ENCODE data around the gene NMU.
"Not testable (repeated sequence)": the region's sequence is repeated elsewhere in the genome, so short reads cannot be mapped to it uniquely, and the experiment has no call there.

NMU gene, protein sequence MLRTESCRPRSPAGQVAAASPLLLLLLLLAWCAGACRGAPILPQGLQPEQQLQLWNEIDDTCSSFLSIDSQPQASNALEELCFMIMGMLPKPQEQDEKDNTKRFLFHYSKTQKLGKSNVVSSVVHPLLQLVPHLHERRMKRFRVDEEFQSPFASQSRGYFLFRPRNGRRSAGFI

DNA sequence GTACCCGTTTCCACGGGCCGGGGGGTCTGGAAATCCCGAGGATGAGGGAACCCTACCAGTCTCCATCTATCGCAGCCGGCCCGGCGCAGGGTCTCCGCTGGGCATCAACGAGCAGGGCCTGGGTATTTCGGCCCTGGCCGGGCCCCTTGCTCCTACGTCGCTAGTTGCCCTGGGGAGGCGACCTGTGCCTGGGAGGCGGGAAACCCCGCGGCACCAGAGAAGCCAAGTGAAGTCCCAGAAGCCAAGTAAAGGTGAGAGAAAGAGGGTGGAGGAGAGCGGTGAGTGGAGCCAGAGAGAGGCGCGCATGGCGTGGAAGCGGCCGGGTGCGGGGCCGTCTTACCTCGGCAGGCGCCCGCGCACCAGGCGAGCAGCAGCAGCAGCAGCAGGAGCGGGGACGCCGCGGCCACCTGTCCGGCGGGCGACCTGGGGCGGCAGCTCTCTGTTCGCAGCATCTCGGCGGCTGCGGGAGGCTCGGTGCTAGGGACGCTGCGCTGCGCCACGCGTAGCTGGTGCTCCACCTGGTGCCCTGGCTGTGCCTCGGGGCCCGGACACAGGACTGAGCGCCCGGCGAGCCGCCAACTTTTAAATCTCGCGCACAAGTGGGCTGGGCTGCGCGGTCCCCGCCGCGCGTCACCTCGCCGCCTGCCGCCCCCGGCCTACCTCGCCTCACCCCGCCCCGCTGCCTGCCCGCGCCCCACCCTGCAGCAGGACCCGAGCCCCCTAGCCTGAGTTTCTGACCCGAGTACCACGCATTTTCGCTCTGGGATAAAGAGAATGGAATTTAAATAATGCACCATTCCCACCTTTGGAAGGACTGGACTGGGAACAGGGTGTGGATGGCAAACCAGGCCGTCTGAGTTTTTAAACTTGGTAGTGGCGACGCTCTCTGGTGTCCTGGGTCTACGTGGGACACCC lies at the start of gene NMU:
Gene NMU (minus strand): TSS at position 558 of the 915 bp plus-strand sequence. CDS start 106 bp downstream, at position 452.
- ATAC-seq = peak; percentile 55 to 64

DNA sequence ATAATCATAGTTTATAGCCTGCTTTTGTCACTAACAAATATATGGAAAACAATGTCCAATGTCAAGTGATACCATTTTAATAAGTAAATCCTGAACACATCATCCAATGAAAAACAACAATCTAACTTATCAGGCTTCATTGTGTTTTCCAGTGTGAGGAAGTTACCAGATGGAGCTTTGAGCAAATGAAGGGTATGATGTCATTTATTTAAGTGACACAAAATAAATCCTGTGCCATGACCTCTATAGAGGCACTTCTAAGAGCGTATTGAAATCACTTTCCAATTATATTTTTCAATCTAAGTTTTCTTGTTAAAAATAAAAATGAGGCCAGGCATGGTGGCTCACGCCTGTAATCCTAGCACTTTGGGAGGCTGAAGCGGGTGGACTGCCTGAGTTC lies 48.2 kb upstream of the NMU start:
- no peak for ATAC-seq

DNA sequence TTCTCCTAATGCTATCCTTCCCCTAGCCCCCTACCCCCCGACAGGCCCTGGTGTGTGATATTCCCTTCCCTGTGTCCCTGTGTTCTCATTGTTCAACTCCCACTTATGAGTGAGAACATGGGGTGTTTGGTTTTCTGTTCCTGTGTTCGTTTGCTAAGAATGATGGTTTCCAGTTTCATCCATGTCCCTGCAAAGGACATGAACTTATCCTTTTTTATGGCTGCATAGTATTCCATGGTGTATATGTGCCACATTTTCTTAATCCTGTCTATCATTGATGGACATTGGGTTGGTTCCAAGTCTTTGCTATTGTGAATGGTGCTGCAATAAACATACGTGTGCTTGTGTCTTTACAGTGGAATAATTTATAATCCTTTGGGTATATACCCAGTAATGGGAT lies 46.7 kb upstream of the NMU start:
- ATAC-seq = not testable (repeated sequence)

DNA sequence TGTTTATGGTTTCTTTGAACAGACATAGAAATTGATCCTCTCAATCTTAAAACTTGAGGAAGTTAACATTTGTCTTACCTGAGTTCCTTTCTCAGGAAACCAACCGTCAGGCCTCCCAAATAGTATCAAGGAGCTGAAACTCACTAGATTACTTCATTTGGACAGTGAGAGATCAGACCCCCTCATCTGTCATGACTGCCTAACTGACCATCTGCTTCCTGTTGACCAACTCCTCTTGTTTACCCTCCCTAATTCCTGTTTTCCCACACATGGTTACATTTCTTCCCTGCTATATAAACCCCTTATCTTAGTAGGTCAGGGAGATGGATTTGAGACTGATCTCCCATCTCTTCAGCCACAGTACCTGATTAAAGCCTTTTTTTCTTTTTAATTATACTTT lies 46.2 kb upstream of the NMU start:
- ATAC-seq = no peak

DNA sequence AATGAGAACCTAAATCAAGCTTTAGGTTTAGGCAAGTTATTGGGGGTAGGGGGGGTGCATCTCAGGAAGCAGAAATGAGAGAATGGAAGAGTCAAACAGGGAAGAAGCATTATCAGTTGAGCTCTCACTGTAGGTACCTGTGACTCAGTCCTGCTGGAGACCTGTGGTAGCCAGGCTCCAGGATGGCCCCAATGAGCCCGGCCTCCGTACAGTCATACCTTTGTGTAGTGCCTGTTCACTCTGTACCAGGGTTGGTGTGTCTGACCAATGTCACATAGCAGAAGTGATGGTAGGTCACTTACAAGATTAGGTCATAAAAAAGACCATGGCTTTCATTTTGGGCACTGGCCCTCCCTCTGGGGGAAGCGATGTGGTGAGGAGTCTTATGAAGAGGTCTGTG lies 45.3 kb upstream of the NMU start:
- ATAC-seq = no peak

DNA sequence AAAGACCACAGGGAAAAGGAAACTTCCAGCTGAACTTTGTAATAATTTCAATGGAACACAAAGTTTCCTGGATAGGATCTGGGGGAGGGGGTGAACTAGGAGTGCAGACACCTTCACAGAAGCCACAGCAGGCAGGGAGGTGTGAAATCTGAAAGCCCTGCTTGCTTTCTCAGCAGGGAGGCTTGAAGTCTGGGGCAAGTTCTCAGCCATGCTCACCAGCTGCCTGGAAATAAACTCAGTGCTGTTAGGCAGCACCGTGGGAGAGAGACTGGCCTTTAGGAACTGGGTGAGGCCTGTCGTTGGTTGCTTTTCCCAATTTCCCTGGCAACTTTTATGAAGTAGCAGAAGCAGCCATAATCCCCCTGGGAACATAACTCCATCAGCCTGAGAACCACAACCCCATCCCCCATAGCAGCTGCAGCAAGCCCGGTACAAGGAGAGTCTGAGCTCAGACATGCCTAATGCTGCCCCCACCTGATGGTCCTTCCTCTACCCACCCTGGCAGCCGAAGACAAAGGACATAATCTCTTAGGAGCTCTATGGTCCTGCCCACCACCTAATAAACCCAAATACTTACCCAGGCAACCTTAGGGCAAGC lies 39.2 kb upstream of the NMU start:
- no peak for ATAC-seq

DNA sequence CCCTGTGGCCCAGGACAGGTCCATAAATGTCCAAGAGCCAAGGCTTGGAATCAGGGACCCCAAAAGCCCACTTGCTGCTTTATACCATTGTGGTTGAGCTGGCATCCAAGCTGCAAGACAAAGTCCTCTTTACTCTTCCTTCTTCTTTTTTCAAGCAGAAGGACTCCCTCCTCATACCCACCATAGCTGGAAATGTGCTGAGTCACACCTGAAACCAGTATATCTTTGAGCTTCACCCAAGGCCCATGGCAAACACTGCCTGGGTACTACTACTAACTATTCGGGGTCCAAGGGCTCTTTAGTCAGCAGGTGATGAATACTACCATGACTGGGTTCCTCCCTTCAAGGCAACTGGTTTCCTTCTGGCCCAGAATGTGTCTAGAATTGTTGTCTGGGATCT lies 37.3 kb upstream of the NMU start:
- no peak for ATAC-seq

DNA sequence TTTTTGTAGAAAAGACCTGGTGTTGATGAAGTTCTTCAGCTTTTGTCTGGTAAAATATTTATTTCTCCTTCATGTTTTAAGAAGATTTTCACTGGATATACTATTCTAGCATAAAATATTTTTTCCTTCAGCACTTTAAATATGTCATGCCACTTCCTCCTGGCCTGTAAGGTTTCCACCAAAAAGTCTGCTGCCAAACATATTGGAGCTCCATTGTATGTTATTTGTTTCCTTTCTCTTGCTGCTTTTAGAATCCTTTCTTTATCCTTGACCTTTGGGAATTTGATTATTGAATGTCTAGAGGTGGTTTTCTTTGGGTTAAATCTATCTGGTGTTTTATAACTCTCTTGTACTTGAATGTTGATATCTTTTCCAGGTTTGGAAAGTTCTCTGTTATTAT lies 35.6 kb upstream of the NMU start:
- ATAC-seq = no peak

DNA sequence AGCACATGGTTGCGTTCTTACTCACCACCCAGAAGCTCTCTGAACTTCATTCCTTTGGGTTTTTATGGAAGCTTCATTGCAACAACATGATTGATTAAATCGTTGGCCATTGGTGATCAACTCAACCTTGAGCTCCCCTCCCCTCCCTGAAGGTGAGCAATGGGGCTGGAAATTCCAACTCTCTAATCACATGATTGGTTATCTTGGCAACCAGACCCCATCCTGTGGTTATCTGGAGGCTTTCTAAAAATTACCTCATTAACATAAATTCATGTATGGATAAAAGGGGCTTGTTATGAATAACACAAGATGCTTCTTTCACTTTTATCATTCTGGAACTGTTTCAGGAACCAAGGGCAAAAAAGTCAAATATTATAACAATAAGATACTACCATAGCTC lies 34.6 kb upstream of the NMU start:
- ATAC-seq = no peak

DNA sequence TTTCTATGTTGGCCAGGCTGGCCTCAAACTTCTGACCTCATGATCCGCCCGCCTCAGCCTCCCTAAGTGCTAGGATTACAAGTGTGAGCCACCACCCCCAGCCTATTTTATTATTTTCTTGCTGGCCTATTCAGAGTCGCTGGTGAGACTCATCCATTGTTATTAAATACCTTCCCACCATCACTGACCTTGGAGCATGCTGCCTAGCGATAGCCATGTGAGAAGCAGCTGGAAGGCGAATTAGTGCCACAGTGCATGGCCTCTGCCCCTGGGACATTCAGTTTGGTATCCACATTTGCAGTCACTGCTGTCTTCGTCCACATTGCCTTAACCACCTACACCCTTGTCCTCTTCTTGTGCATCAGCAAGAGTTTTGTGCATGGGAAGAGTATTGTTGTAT lies 32.4 kb upstream of the NMU start:
- no peak for ATAC-seq

DNA sequence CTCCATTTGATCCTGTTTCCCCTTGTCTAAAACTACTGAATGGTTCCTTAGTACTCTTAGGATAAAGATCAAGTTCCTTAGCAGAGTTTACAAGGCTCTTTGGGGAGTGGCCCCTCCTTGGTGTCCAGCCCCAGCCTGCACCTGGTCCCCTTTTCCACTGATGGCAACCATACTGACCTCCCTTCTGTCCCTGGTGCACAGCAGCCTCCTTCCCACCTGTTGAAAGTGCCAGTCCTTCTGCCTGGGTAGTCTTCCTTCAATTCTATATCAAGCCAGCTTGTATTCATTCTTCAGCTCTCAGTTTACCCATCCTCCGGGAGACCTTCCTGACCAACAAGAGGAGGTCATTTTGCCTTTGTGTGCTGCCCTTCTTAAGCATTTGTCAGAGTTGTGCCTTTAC lies 30.4 kb upstream of the NMU start:
- no peak for ATAC-seq

DNA sequence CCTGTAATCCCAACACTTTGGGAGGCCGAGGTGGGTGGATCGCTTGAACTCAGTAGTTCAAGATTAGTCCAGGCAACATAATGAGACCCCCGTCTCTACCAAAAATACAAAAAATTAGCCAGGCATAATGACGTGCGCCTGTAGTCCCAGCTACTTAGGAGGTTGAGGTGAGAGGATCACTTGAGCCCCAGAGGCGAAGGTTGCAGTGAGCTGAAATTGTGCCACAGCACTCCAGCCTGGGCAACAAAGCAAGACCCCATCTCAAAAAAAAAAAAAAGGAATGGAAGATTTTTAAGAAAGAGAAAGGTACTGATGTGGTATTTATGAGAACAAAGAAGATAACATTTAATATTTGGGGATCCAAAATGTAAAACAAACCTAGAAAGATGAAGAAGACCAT lies 27.0 kb upstream of the NMU start:
- no peak for ATAC-seq

DNA sequence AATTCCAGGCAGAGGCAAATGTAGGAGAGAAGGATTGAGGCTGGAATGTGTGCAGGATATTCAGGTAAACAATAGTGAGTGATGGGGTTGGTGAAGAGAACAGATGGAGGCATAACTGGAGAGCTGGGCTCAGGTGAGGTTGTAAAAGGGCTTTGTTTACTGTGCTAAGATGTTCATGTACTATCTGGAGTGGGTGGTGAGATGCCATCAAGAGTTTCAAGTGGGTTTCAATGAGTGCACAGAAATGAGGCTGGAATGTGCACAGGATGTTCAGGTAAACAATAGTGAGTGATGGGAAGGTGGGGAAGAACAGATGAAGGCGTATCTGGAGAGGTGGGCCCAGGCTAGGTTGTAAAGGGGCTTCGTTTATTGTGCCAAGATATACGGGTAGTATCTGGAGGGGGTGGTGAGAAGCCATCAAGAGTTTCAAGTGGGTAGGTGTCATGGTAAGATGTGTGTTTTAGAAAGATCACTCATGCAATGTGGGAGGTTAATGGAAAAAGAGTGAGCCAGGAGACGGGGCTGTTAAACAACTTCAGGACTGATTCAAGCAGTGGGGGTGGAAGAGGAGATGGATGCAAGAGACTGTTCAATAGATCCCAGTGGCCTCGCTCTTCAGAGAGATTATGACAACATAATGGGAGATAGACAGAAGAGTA lies 25.4 kb upstream of the NMU start:
- ATAC-seq = no peak

DNA sequence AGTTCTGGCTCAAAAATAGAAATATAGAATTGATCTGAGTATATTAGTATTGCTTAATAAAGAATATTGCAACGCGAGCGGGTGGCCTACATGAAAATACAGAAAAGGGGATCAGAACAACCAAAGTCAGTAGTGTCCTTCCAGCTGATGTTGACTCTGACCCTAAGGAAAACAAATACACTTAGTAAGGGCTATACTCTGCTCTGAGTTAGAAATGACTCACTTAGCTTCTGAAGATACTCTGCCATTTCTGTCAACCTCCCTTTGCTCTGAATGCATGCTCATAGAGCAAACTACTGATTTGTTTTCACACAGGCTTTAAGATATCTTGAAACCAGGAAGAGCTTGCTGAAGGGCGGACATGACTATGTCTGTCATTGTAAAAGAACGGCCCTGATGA lies 22.6 kb upstream of the NMU start:
- no peak for ATAC-seq

DNA sequence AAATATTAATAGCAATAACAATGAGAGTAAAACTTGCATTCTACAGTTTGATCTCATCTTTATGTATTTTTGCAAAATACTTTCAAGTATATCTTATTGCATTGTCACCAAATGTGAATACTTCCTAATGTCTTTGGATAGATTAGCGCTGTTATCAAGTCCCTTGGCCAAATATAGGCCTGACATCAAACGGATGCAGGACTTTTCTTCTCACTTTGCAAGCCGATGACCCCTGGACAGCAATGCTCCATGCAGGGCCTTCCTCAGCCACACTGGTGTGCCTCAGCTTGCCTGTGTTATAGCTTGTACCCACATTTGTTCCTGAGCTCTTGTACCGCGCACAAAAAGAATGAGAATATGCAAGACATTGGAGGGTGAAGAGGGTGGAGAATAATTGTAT lies 18.0 kb upstream of the NMU start:
- ATAC-seq = no peak

DNA sequence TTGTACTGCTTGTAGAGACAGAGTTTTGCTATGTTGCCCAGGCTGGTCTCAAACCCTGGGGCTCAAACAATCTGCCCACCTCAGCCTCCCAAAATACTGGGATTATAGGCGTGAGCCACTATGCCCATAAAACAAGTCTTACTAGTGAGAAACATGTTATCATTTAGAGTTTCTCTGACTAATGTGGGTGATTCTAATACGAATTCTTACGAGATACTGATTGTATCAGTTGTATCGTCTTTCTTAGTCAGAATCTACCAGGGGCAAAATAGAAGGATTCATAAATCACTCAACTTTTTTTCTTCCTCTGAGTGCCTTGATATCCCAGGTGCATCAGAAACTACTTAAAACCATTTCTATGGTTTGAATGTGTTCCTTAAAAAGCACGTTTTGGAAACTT lies 14.4 kb upstream of the NMU start:
- no peak for ATAC-seq

DNA sequence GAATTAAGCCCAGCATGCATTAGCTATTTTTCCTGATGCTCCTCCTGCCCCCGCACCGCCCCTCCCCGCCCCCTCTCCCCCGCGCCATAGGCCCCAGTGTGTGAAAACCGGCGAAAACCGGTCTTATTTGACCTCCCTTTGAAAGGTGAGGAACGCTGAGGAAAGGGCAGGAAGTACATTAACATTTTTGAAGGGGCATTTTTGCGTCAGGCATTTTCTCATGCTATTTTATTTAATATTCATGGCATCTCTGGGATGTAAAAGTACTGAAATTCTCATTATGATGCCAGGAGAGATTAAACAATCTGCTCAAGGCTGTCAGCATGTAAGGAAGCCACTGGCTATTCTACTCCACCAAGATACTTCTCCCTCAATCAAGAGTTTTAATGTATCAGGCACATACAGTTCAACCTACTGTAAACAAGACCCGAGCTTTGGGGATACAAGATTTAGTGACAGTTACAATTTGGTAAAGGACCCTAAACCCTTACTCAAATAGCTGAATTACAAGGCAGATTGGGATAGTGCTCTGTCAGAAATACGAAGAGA lies 1.2 kb upstream of the NMU start:
- ATAC-seq = no peak

DNA sequence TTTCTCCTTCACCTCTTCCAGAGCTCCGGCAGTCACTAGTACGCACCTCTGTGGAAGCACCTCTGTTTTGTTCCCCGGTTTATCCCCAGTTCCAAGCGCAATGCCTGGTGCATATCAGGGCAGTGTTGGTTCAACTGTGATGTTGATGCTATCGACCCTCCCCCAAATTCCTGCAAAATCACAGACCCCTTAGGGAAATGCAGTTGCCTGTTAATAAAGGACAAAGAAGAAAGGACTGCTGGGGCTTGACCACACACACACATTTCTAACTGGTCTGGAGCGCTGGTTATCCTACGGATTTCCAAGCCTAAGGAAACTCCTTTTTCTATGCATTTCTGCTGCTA lies 530 bp upstream of the NMU start:
- ATAC-seq = no peak

DNA sequence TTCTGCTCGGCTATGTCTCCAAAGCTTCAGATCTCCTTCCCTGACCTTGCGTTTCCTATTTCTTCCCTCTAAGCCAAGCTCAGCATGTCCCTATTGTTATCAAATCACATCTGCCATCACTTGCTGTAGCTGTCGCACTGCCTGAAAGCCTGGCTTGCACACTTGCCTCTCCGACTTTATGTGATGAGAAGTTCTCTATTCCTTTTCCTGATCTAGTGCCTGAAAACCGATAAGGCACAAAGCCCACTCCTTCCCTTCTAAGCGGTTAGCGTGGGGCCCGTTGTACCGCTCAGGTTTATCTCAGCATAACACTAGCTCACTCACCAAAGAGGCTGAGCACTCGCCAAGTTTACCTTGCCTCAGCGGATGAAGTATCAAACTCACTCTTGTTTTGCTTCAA lies 816 bp downstream of the NMU start:
- no peak for ATAC-seq

DNA sequence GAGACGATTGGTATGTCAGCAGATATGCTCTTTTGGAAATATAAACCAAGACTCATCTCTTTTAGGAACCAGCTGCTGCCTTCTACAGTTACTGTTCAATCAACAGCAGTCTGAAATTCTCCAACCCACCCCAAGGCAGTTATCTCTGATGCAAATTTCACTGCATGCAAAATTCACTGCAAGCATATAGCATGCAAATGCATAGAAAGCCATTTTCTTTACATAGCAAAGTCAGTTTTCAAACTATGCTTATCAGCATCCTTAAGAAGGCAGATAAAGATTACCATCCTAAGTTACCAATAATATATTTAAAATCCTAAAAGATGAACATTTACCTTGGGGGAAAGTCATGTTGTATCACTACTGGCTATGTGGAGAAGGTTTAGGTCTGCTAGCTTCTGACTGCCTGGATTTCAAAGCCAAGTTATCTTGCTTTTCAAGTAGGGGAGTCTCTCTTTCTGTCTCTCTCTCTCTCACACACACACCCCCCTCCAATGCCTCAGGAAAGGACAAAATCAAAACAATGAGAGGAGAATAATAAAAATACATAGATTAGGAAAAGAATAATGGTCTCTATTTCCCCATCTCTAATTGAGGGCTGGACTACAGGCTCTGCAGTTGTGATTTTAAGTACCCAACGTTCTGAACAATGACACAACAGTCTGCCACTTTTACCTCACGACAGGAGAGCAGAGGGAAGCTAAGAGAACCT lies 1.5 kb downstream of the NMU start:
- ATAC-seq = no peak

DNA sequence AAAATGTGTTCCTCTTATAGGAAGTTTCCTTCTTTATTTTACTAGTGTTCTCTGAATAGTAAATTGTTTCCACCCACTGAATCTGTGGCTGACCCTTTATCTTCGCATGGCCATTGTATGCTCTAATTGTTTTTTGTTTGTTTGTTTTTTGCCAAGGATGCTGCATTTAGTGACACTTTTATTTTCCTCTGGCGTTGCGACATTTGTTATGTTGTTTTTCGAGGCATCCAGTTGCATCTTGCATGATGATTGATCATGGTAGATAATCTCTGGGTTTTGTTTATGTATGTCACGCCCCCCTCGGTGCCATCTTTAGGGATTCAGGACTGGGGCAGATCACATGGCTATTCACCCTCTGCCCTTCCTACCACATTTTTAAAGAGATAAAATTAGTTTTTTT lies 2.2 kb downstream of the NMU start:
- no peak for ATAC-seq

DNA sequence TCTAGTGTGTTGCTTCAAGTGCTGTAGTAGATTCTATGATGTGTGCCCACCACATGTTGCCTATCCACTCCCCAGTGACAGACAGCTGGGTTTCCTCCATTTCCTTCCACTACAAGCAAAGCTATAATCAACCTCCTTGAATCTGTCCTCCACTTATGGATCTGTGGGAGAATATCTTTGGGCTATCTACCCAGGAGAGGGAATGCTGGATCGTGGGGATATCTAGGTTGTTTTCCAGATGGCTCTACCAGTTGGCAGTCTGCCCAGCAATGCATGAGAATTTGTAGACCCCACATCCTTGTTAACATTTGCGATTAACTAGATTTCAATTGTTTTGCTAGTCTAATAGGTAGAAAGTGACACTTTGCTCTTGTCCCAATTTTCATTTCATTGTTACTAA lies 10.3 kb downstream of the NMU start:
- no peak for ATAC-seq

DNA sequence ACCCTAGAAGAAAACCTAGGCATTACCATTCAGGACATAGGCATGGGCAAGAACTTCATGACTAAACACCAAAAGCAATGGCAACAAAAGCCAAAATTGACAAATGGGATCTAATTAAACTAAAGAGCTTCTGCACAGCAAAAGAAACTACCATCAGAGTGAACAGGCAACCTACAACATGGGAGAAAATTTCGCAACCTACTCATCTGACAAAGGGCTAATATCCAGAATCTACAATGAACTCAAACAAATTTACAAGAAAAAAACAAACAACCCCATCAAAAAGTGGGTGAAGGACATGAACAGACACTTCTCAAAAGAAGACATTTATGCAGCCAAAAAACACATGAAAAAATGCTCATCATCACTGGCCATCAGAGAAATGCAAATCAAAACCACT lies 12.0 kb downstream of the NMU start:
- ATAC-seq = not testable (repeated sequence)

Data from activated CD4-positive, CD25-positive, alpha-beta regulatory T cell treated with anti-CD3 and anti-CD28 coated beads, Interleukin-2, amount 50 U/mL, for 24 hours (primary cell).